Tibial nerve (tissue), 4 donors: Measurements from ENCODE around the gene DUSP1.

ENCODE experiments used
- EP300 ChIP-seq, 2 donors: sonication (generic); formaldehyde crosslinking; IDR thresholded peaks; one replicate each; pipeline ENCODE4 v1.6.1; 2017; ENCODE audit warnings: antibody characterized with exemption in 2 of 2, mild to moderate bottlenecking in 1 of 2
- POLR2A ChIP-seq, 2 donors: fragments of 450-650 bp; IDR thresholded peaks; one replicate each; pipeline ENCODE4 v1.6.1; 2017; ENCODE audit warnings: antibody characterized with exemption in 2 of 2, mild to moderate bottlenecking in 2 of 2, moderate library complexity in 2 of 2
- TF ChIP-seq, protein P1 (sequence below), 5 experiments: fragments of 200-600 bp in 3 of 5; fragments of 450-650 bp in 2 of 5; sonication (generic) in 3 of 5; IDR thresholded peaks; one replicate each; pipeline ENCODE4 v1.5.1; 2016 to 2019; ENCODE audit warnings: antibody characterized with exemption in 5 of 5, mild to moderate bottlenecking in 3 of 5, moderate library complexity in 2 of 5

DNA sequence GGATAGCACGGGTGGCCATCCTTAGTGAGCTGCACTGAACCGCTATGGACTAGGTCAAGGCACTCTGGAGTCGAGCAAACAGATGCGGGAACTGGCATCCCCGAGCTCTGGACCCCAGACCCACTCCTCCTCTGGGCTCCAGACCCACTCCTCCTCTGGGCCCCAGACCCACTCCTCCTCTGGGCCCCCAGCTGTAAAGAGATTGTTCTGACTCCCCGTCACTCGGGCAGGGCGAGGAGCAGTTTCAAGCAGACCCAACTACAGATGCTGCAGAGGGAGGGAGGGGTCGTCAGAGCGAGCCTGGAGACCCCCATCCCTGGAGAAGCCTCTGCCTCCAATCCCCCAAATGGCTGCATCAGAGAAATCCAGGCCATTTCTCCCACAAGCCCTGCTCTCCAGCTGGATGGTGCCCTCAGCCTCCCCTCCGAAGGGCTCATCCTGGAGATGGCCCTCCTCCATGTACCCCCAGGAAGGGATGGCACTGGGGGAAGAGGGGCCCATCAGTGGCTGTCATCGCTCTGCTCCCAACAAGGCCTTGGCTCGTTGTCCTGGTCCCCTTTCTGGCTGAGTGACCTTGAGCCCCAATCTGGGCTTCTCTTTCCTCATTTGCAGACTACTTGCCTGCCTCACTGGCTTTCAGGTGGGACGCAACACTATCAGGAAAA is 38.7 kb downstream of the DUSP1 start:
- no peak for TF ChIP-seq POLR2A (IDR thresholded peaks at IDR 0.05)
- TF ChIP-seq, protein P1, sequence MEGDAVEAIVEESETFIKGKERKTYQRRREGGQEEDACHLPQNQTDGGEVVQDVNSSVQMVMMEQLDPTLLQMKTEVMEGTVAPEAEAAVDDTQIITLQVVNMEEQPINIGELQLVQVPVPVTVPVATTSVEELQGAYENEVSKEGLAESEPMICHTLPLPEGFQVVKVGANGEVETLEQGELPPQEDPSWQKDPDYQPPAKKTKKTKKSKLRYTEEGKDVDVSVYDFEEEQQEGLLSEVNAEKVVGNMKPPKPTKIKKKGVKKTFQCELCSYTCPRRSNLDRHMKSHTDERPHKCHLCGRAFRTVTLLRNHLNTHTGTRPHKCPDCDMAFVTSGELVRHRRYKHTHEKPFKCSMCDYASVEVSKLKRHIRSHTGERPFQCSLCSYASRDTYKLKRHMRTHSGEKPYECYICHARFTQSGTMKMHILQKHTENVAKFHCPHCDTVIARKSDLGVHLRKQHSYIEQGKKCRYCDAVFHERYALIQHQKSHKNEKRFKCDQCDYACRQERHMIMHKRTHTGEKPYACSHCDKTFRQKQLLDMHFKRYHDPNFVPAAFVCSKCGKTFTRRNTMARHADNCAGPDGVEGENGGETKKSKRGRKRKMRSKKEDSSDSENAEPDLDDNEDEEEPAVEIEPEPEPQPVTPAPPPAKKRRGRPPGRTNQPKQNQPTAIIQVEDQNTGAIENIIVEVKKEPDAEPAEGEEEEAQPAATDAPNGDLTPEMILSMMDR (IDR thresholded peaks at IDR 0.05) = no peak
- no peak for TF ChIP-seq EP300 (IDR thresholded peaks at IDR 0.05)
